Ascending aorta (tissue), 2 donors: ENCODE data around the gene PTGFRN. TPM values are rescaled to one million over a fixed set of nuclear protein-coding genes. Genes with fewer than 3 reads are reported as not detected.

Source experiments
- DNase-seq, 2 donors: peaks; one replicate each; pipeline ENCODE4 v3.0.0-alpha.2; 2019; ENCODE audit warnings: low spot score in 2 of 2
- H3K27ac ChIP-seq, 2 donors: fragments of 200-600 bp; sonication (generic); one replicate each; pipeline ENCODE4 v1.5.1; 2016 to 2017; ENCODE audit warnings: mild to moderate bottlenecking in 1 of 2
- H3K27me3 ChIP-seq: fragments of 200-600 bp; sonication (generic); one replicate; pipeline ENCODE4 v1.5.1; 2017
- H3K36me3 ChIP-seq, 2 donors: fragments of 200-600 bp; sonication (generic); one replicate each; pipeline ENCODE4 v1.5.1; 2016
- H3K4me1 ChIP-seq, 2 donors: fragments of 200-600 bp; sonication (generic); one replicate each; pipeline ENCODE4 v1.5.1; 2016 to 2017; ENCODE audit warnings: mild to moderate bottlenecking in 1 of 2
- H3K4me3 ChIP-seq, 2 donors: fragments of 200-600 bp; sonication (generic); one replicate each; pipeline ENCODE4 v1.5.1; 2016 to 2017; ENCODE audit warnings: mild to moderate bottlenecking in 1 of 2
- H3K9me3 ChIP-seq, 2 donors: fragments of 200-600 bp; sonication (generic); one replicate each; pipeline ENCODE4 v1.5.1; 2016
- intact Hi-C: fragments of 100-400 bp; cut with DNase I; formaldehyde crosslinking; loops from one replicate; pipeline ENCODE4 v1.15.1; 2023
- total RNA-seq: library from RNA; depleted of rRNA; stranded (reverse); fragments of >200 nt; gene quantifications from one replicate; pipeline ENCODE4 v1.1.0, GENCODE V29; 2016
- TF ChIP-seq, protein P1 (sequence below), 3 experiments: fragments of 200-600 bp in 2 of 3; fragments of 450-650 bp in 1 of 3; sonication (generic) in 2 of 3; IDR thresholded peaks; one replicate each; pipeline ENCODE4 v1.5.1; 2016 to 2019; ENCODE audit warnings: antibody characterized with exemption in 3 of 3, mild to moderate bottlenecking in 1 of 3, moderate library complexity in 1 of 3

PTGFRN gene
- total RNA-seq, 1 donor from 2014 or later: 11.2 TPM

- DNase-seq: no peak
- TF ChIP-seq, protein P1, sequence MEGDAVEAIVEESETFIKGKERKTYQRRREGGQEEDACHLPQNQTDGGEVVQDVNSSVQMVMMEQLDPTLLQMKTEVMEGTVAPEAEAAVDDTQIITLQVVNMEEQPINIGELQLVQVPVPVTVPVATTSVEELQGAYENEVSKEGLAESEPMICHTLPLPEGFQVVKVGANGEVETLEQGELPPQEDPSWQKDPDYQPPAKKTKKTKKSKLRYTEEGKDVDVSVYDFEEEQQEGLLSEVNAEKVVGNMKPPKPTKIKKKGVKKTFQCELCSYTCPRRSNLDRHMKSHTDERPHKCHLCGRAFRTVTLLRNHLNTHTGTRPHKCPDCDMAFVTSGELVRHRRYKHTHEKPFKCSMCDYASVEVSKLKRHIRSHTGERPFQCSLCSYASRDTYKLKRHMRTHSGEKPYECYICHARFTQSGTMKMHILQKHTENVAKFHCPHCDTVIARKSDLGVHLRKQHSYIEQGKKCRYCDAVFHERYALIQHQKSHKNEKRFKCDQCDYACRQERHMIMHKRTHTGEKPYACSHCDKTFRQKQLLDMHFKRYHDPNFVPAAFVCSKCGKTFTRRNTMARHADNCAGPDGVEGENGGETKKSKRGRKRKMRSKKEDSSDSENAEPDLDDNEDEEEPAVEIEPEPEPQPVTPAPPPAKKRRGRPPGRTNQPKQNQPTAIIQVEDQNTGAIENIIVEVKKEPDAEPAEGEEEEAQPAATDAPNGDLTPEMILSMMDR (IDR thresholded peaks at IDR 0.05): no peak
- intact Hi-C loops: no loop called here
- Histone ChIP-seq H3K27me3 (no peaks in the 10 kb centered on the region), H3K4me1 (no peaks in the 10 kb centered on the region), H3K36me3 (no peaks in the 10 kb centered on the region), H3K9me3 (no peaks in the 10 kb centered on the region), H3K4me3 (no peak within 1 kb of the TSS), H3K27ac (no peak within 1 kb of the TSS)
Measured at GRCh38 chr1:117001254-117001927, 91.7 kb downstream of the PTGFRN start, which contains the start of gene CD101. TSS of gene CD101 (plus strand) at chr1:117001760. CDS start at chr1:117001818, 58 bp downstream.

DNA sequence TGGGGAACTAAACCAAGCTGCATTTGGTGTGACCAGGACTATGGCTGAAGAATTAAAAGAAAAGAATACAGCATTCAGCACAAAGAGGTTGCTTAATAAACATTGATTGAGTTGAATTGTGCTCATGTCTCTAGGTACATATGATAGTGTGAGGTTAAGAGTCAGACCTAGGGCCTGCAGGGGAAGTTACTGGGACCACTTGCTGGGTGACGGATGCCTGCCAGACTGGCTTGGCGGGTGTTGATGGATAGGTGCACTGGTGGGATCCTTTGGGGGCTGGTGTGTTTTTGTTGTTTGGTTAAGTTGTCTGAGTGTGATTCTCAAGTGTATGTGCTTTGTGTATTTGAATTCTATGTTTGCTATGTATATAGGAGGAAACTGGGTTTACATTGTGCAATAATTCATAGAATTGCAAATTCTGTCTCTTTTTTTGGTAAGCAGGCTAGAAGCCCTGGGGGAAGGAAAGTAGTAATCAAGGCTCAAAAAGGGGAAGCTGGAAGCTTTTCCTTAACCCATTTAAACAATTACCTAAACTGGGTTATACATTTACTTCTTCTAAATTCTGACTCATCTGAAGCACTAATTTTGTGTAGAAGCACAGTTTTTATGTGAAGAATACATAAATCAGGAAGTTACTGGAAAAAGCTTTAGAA is 93.6 kb downstream of the PTGFRN start:
- no peak overlapping the region for H3K27ac ChIP-seq
- no peaks in the 10 kb centered on the region for H3K27me3 ChIP-seq
- DNase-seq: no peak
- H3K9me3 ChIP-seq: no peaks in the 10 kb centered on the region
- intact Hi-C loops: no loop called here
- H3K4me3 ChIP-seq: no peak overlapping the region
- no peaks in the 10 kb centered on the region for H3K36me3 ChIP-seq
- TF ChIP-seq, protein P1 (IDR thresholded peaks at IDR 0.05): no peak
- no peaks in the 10 kb centered on the region for H3K4me1 ChIP-seq

- Histone ChIP-seq H3K4me1 (no peaks in the 10 kb centered on the region), H3K9me3 (no peaks in the 10 kb centered on the region), H3K4me3 (no peak overlapping the region), H3K36me3 (no peaks in the 10 kb centered on the region), H3K27me3 (no peaks in the 10 kb centered on the region), H3K27ac (no peak overlapping the region)
- intact Hi-C loops: no loop called here
- no peak for DNase-seq
- TF ChIP-seq, protein P1 (IDR thresholded peaks at IDR 0.05): no peak
Measured at GRCh38 chr1:117007719-117008013, 98.0 kb downstream of the PTGFRN start.

DNA sequence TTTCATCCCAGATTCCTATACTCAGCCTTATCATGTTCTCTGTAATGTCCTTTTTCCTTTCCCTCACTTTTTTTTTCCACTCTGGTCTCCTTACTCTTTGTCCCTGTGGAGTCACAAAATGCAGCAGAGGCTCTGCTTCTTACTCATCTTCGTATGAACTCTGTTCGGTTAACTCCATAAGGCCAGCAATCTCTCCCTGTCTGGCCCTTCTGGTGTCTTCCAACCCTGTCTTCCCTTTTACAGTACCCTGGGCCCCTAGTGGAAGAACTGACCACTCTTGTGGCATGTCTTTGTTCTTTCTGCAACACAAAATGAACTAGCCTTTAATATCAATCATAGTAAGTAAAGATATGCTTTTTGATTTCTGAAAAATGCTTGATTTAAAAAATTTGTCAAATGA is 98.9 kb downstream of the PTGFRN start:
- intact Hi-C loops: no loop called here
- TF ChIP-seq, protein P1 (IDR thresholded peaks at IDR 0.05): no peak
- Histone ChIP-seq H3K27ac (no peak overlapping the region), H3K36me3 (no peaks in the 10 kb centered on the region), H3K4me1 (no peaks in the 10 kb centered on the region), H3K27me3 (no peaks in the 10 kb centered on the region), H3K9me3 (no peaks in the 10 kb centered on the region), H3K4me3 (no peak overlapping the region)
- DNase-seq: no peak

DNA sequence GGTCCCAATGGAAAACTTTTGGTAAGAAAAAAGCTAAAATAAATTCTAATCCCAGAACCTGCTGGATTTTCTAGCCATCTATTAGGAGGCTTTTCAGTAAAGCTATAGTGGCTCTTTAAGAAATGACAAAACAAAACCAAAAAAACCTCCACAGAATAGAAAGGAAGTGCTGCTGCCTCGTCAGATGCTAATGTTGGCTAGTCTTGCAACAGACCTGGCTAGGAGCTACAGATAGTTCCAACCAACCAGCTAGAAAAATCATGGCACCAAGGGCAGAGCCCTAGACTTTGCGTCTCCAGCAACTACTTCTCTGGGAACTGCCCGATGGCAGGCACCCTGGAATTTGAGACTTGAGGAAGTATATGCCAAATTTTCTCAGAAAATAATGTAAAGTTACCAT is 99.4 kb downstream of the PTGFRN start:
- no peak for DNase-seq
- no peak overlapping the region for H3K4me3 ChIP-seq
- H3K27me3 ChIP-seq: no peaks in the 10 kb centered on the region
- H3K36me3 ChIP-seq: no peaks in the 10 kb centered on the region
- H3K9me3 ChIP-seq: no peaks in the 10 kb centered on the region
- H3K27ac ChIP-seq: no peak overlapping the region
- TF ChIP-seq, protein P1 (IDR thresholded peaks at IDR 0.05): no peak
- H3K4me1 ChIP-seq: no peaks in the 10 kb centered on the region
- intact Hi-C loops: no loop called here
